T-helper 1 cell (primary cell): ENCODE measurements around the gene S100PBP.

Source experiments
- DNase-seq, 5 donors: peaks; one replicate each; pipeline ENCODE4 v3.0.0-alpha.2; 2012 to 2020

The S100PBP gene

DNA sequence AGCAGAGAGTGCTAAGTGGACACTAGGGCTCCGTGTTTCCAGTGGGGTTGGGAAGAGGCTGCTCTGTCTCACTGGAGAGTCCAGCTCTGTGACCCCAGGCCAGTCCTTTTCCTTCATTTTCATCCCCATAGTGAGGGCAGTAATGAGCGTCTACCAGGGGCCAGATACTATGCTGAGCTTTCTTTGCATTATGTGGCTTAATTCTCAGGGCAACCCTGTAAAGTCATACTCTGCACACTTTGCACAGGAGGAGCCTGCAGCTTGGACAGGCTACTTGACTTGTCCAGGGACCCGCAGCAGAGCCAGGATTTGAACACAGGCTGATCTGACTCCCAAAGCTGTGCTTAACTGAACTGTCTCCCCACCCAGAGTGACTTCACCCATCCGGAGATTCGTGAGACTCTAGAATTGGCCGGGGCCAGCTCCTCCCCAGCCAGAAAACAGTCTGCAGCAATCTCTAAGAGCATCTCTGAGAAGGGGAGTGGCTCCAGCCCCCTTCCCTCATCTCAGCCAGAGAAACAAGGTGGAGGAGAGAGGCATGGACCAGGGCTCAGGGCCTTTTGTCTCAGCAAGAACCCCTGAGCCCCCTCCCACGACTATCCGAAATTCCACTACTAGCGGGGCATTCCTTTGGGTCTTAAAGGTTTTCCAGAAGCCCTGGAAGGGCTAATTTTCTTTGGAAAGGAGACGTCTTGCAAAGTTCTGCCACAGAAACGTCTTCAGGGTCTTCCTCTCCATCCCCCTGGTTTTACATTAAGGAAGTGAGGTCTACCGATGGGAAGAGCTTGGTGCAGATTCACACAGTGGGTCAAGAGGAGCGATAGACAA is 54.1 kb downstream of the S100PBP start:
- no peak for DNase-seq

DNA sequence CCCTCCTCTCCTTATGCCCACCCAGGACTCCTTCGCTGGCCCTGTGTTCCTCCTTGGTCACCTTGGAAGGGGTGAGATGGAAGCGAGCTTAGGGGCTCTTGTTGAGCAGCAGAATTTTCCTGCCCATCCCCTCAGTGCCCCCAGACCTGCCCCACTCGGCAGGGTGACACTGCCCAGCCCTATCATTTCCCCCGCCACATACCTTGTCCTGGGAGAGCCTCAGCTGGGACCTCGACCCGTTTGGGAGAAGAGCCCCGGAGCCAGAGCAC is 54.7 kb downstream of the S100PBP start:
- DNase-seq: no peak

DNA sequence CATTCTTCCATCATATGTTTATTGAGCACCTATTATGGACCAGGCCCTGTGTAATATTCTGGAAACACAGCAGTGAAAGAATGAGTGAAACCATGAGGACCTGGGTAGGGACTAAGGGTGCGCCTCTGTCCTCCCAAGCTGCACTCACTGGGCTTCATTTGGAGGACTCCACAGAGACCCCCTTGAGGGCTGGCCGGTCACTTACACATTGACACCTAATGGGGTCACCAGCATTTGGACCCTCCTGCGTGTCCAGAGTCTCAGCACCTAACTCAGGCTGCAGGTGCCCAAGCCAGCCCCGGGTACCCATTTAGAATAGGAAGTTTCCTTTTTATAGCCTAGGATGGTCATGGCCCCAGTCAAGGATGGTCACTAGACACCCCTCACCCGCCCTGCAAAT is 56.0 kb downstream of the S100PBP start:
- no peak for DNase-seq

DNA sequence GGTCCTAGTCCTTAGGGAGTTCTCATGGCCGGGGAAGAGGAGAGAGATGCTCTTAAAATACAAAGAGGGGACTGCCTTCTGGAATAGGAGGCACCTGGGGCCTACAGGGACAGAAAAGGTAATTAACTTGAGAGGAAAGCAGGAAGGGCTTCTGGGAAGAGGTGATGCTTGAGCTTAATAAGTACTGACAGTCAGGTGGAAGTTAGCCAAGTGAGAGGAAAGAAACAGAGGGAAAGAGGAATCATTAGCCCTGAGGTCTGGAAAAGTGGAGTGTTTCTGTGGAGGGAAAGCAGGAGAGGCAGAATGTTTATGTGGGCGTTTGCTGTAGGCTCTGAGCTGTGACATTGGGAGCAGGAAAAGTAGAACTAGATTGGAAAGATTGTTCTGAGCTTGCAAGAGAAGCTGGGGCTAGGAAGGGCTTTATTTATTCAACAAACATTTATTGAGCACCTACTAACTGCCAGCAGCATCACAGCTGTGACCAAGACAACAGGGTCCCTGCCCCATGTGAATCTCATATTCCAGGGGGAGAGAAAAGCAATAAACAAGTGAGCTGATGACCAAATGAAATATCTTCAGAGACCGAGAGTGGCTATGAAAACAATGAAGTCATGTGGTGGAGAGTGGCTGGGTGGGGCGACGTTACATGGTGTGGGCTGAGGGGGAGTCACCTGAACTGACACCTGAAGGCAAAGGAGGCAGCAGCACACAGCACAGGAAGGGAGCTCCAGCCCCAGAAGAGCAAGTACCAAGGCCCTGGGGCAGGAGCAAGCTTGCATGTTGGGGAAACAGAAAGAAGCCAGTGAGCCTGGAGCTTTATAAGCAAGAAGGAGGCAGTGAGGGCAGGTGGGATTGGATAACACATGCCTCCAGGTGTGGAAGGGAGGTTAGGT is 57.7 kb downstream of the S100PBP start:
- DNase-seq: no peak

DNA sequence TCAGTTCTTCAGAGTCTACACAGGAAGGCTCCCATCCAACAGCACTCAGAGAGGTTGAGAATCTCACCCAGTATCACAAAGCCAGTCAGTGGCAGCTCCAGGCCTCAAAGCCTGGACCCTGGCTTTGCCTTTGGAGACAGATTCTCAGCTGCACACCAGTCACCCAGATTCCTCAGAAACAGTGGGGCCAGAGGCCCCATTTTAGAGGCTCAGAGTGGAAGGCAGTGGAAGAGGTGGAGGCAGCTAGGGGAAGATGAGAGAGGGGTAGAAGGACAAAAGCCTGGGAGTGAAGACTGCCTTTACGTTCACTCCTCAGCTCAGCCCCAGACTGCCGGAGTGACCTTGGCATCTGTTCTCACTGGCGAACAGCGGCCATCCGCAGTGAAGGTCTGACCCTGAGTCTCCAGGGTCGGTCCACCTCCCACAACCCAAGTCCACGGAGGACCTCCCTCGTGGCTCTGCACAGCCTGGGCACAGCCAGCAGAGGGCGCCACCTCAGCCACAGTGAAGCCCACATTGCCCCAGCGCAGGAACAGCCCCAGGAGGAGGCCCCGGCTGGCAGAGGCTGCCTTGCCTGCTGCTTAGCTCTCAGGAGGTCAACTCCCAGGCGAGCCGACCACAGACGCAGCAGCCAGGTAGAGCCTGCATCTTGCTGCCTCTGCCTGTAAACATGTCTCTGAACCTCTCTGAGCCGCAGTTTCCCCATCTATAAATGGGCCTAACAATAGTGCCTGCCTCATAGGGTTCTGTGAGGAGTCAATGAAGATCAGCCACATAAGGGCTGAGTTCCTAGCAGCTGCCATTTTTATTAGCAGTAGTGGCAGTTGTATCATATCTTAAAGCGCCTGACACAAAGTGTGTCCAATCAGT is 59.1 kb downstream of the S100PBP start:
- peak in 3 of 5 donors; percentile 46 to 54 (median 50) for DNase-seq

DNA sequence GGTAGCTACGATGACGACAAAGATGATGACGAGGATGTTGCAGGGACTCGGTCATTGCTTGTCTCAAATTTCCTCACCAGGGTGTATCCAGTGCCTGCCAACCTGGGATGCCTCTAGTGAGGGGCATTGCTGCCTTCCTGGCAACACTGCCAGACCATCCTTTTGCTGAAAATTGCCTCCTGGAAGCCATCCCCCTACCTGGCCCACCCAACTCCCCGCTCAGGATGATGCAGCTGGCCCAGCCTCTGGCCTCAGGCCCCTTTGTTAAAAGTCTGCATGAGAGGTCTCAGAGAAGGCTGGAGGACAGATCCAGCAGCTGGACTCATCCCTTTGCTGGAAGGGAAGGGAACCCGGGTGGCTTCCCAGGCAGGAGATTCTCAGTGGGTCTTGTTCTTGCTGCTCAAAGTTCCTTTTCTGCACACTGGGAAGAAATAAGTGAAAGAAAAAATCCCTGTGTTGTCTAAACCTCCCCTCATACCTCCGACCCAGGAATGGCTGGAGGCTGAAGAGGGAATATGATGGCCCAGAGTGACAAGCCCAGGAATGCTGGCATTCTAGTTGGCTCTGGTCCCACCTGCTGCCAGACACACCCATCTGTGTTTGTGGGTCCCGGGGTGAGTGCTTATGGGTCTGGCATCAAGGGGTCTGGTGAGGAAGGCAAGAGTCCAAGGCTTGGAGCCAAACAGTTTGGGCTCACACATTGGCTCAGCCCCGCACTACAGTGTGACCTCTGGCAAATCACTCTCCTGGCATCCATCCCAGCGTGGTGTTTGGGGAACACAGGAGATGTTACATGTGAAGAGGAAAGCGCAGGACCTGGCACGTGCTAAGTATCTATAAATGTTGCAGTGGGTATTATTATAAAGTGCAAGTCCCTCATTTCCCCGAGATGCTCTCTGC is 60.0 kb downstream of the S100PBP start:
- DNase-seq: no peak

DNA sequence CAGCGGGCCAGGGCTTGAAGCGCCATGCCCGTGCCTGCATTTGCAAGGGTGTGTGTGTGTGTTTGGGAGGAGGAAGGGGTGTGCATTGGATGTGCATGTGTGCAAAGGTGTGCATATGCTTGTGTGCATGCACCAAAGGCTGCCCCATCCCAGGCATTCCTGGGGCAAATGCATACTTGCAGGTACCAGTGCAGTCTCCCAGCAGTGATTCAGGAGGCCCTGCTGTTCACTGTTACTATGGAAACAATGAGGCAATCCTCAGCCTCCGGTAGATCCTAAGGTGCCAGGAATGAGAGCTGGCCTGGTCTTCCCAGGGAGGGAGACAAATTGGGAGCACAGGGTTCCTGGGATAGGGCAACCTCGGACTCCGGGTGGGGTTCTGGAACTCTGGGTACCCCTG is 60.7 kb downstream of the S100PBP start:
- no peak for DNase-seq

DNA sequence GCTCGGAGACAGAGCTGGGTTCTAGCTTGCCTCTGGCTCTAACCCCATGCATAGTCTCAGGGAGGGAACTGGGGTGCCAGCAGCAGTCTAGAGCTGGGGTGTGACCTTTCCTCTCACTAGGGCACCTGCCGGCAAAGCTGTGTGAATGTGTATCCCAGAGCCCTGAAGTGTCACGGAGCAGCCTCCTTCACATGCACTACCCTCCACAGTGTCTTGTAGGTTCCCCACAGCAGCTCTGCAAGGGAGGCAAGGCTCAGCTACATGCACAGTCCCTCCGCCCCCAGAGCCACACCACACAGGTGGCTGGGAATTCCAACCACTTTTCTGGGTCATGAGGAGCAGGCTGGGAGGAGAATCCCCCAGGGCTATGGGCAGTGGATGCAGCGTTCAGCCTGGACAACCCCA is 61.2 kb downstream of the S100PBP start:
- DNase-seq: no peak

DNA sequence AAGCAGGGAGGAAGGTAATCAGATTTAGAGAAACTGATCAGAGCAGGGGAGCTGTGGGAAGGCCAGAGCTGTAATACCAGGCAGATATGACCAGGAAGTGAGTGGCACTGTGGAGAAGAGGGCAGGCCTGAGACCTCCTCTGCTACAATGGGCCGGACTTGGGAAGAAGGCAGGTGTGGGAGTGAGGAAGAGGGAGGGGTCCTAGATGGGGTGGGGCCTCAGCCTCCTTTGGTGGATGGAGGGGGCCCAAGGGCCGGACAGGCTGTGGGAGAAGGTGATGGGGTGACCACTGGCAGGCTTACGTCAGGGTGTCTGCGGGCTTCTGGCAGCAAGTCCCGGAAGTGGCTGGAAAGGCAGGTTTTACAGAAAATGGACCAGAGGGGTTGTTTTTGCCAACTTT is 63.8 kb downstream of the S100PBP start:
- no peak for DNase-seq

DNA sequence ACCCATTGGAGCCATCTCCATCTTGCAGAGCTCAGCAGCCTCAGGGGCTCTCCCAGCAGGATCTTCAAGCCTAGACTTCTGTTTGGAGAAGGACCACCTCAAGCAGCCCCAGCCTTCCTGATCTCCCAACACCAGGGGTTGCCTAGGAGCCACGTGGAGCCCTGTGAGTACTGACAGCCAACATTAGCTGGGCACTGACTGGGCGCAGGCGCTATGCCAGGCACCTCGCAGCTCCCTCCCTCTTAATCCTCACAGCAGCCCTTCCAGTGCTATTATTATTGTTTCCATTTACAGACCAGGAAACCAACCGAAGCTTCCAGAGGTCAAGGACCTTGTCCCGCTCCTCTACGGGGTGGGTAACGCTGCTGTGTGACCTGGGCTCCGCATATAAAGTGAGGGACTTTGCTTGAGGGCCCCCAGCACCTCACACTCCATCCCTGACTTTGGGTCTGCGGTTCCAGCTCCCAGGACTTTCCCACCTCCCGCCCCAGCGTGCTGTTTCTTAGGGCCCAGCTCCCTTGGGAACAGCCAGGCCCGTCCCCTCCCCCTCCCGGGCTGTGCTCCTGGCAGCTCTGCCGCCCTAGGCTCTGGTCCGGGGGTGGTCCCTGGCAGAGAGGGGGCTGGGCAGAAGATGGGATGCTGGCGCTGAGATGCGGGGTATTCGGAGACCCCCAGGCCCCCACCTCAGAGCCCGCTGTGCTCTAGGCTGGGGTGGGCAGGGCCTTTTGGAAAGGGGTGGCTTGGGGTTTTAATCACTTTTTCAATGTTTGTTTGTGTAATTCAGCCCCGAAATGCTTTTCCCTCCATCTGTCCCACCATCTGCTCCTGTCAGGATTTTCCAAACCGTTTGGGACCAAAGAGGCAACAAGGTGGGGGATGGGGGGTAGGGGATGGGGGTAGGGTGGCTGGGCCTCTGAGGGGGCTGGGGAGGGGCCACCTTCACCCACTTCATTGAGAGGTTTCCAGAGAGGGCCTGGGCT is 64.7 kb downstream of the S100PBP start:
- no peak for DNase-seq

DNA sequence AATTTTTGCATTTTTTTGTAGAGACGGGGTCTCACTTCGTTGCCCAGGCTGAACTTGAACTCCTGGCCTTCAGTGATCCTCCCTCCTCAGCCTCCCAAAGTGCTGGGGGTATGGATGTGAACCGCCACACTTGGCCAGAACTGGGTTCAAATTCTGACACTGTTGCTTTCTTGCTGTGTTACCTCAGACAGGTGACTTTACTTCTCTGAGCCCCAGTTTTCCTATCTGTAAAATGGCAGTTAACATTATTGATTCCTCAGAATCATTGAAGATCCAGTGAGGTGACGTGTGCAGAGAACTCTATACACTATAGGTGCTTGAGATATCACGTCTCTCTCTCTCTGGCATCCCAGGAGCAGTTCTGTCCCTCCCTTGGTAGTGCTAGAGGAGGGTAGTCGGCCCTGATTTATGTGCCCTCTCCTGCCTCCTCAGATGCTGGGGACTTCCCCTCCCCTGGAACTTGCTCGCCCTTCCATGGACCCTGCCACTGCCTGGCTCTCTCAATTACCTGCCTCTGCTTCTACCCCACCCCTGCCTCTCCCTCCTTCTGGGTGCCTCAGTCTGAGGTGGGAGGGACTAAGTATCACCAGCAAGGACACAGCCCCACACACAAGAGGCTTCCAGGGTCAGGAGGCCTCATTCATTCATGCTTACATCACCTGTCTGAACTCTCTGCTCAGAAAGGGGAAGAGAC is 66.0 kb downstream of the S100PBP start:
- DNase-seq: no peak

DNA sequence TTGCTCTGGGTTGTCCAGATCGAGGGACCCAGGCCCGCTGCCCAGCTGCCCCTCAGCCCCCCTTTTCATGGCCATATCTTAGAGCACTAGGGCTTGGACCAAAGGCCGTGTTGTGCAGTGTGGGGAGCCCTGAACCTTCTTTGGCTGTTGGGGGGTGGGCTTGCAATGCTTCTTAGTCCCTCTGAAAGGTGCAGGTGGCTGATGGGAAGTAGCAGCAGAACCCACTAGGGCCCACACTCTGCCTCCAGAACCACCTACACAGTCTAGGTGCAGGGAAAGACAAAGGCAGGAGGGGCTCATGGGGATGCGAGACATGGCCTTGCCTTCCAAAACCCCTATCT is 66.5 kb downstream of the S100PBP start:
- no peak for DNase-seq

DNA sequence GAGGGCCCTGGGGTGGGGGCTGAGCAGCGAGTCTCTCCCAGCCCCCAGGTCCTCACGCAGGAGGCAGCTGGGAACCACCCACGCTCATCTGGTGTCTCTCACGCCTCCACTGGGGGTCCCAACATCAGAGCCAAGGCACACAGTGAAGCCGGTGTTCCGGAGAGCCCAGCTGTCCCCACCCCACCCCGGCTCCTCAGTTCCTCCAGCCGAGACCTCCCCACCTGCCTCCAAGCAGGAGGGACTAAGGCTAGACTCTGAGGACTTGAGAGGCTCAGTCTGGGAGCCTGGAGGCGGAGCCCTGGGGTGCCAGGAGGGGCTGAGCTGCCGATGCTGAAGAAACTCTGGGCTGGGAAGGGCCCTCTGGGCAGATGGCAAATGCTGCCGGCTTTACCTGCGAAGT is 67.3 kb downstream of the S100PBP start:
- DNase-seq: no peak

DNA sequence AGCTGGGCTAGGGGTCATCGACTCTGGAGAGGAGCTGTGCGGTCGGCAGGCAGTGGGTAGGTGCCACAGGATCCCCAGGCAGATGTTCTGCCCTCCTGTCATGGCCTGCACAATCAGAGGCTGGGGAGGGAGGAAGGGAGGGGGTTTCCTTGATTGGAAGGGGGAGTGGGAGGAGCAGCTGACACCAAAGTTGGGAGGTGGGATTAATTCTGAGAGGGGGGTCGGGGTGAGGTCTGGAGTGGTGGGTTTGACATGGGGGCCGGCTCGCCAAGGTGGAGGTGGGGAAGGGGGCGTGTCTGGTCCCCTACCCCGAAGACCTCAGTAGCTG is 68.2 kb downstream of the S100PBP start:
- DNase-seq: no peak

DNA sequence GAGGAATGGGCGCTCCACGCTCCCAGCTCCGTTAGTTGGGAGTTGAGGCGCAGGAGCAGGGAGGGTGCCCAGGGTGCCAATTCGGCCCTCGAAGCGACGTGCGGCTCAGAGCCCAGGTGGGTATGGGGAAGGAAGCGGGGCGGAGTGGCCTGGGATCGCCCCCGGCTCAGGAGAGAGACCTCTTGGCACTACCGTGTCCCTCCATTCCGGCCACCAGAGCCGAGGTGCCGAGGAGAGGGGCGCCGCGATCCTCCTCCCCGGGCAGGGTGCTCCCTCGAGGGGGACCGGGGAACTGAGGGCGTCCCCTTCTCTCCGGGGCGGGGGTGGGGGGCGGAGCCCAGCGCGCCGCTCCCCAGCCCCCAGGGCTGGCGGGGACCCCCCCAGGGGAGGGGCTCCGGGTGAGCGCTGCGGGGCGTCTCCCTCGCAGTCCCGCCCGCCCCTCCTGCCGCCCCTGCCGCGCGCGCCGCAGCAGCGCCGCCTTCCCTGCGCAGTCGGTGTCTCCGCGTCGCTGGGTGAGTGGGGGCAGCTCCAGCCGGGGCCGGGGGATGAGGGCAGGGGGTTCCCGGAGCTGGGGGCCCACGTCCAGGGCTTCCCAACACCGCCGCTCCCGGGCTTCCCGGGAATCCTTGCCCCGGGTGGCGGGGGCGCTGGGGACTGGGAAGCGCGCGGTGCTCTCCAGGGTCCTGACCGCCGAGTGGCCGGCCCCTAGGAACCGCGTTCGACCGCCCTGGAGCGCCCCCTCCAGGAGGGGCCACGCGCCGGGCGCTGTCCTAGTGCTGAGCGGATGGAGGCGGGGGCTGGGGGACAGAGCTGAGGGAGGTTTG is 68.8 kb downstream of the S100PBP start, which contains the start of gene HPCA:
Gene HPCA (plus strand): TSS at position 488 of the 824 bp plus-strand sequence. CDS start 2,408 bp downstream, outside the sequence.
- peak in 2 of 5 donors; percentile 25 to 30 for DNase-seq

DNA sequence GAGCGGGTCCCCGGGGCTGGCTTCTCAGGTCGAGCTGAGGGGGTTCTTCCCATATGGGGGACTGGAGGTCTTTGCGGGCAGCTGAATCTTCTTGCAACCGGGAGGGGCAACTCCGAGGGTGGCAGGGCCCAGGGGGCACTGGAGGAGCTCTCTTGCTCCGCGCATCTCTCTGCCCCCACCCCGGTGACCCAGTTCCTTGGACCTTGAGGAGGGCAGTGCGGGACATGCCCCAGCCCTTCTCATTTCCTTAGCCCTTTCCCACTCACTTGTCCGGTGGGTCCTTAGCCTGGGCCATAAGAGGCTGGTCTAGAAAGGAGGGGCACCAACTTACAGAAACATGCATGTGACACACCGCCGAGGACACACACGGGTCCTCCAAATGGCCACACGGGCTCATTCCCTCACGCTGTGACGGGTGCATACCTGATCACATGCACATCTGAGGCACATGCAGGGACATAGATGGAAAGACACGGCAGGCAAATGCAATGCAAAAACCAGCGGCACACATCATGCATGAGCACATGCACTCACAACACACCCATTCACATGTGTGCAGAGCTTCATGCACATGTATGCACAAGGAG is 69.5 kb downstream of the S100PBP start:
- no peak for DNase-seq

DNA sequence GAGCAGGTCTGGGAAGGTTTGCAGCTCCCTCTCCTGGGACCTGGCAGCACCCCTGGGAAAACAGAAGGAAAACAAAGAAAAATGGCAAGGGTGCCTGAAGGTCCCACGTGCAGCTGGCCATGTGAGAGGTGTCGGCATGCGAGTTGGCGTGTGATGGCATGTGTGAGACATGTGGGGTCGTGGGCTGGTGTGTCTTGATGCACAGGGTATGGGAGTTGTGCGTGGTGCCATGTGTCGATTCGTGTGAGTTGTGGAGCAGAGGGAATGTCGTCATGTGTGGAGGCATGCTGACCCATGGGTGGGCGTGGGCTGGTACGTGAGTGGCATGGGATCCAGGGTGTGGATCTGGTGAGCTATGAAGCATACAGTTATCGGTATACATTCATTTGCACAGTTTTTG is 70.2 kb downstream of the S100PBP start:
- no peak for DNase-seq

DNA sequence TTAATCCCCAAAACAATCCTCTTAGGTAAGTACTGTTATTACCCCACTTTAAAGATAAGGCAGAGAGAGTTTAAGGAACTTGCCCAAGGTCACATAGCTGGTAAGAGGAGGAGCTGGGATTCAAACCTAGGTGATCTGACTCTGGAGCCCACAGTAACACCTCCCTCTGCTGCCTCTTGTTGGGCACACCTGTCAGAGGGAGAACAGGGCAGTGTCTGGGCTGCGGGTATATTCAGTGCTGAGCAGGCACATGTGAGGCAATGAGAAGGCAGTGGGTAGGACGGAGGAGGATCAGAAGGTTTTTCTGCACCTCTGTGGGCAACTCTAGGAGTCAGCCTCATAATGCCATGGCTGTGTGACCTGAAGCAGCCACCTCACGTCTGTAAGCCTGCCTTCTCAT is 70.7 kb downstream of the S100PBP start:
- no peak for DNase-seq
